Pulmonary artery endothelial cell (primary cell): ENCODE results near the gene SHISA5. TPM values are rescaled to one million over a fixed set of nuclear protein-coding genes. Genes with fewer than 3 reads are reported as not detected.
"Not testable (repeated sequence)": the region's sequence is repeated elsewhere in the genome, so short reads cannot be mapped to it uniquely, and the experiment has no call there.

Experiments
- DNase-seq: peaks from one replicate; pipeline ENCODE4 v3.0.0-alpha.2; 2011; ENCODE audit warnings: low read depth, low spot score
- total RNA-seq: library from RNA; depleted of rRNA; stranded (reverse); fragments of >200 nt; gene quantifications from 2 replicates; pipeline ENCODE4 v1.2.3, GENCODE V29; 2014

The SHISA5 gene
- total RNA-seq, result 132 and 156 TPM in 2 replicates

- peak; percentile 58 for DNase-seq
Measured at GRCh38 chr3:48504051-48504946, at the start of gene SHISA5. TSS of gene SHISA5 (minus strand) at chr3:48504174. CDS start at chr3:48504094, 80 bp downstream.

GRCh38 chr3:48553361-48553760 is 49.4 kb upstream of the SHISA5 start:
- no peak for DNase-seq

- no peak for DNase-seq
Measured at GRCh38 chr3:48552111-48552951, 48.4 kb upstream of the SHISA5 start.

GRCh38 chr3:48551651-48552050 is 47.7 kb upstream of the SHISA5 start:
- DNase-seq, result not testable (repeated sequence)

- DNase-seq, result peak; percentile 29
Measured at GRCh38 chr3:48548729-48549705, 45.0 kb upstream of the SHISA5 start.

GRCh38 chr3:48548126-48548525 is 44.2 kb upstream of the SHISA5 start:
- no peak for DNase-seq

GRCh38 chr3:48546203-48546829 is 42.3 kb upstream of the SHISA5 start:
- no peak for DNase-seq

GRCh38 chr3:48544141-48544540 is 40.2 kb upstream of the SHISA5 start:
- DNase-seq, result no peak

- DNase-seq, result no peak
Measured at GRCh38 chr3:48543271-48543866, 39.4 kb upstream of the SHISA5 start.

- DNase-seq, result no peak
Measured at GRCh38 chr3:48538451-48538850, 34.5 kb upstream of the SHISA5 start.

- DNase-seq, result no peak
Measured at GRCh38 chr3:48536785-48537184, 32.8 kb upstream of the SHISA5 start.

GRCh38 chr3:48536116-48536515 is 32.1 kb upstream of the SHISA5 start:
- no peak for DNase-seq

GRCh38 chr3:48535578-48535977 is 31.6 kb upstream of the SHISA5 start:
- DNase-seq, result no peak

- DNase-seq, result no peak
Measured at GRCh38 chr3:48532977-48533337, 29.0 kb upstream of the SHISA5 start.

- no peak for DNase-seq
Measured at GRCh38 chr3:48532271-48532976, 28.4 kb upstream of the SHISA5 start.

GRCh38 chr3:48530701-48531100 is 26.7 kb upstream of the SHISA5 start:
- not testable (repeated sequence) for DNase-seq

- no peak for DNase-seq
Measured at GRCh38 chr3:48528754-48529153, 24.8 kb upstream of the SHISA5 start.

GRCh38 chr3:48528048-48528447 is 24.1 kb upstream of the SHISA5 start:
- DNase-seq, result no peak

- DNase-seq, result no peak
Measured at GRCh38 chr3:48524970-48525369, 21.0 kb upstream of the SHISA5 start.

GRCh38 chr3:48521635-48522034 is 17.7 kb upstream of the SHISA5 start:
- DNase-seq, result no peak
